HEK293 (cell line): ENCODE data around the gene CNTN4.

Experiments
- REPIN1 ChIP-seq: fragments of 450-650 bp; formaldehyde crosslinking; IDR thresholded peaks from 2 replicates; pipeline ENCODE4 v1.5.1; 2017; ENCODE audit warnings: missing biosample characterization, missing genetic modification characterization, low read depth
- TCF7L2 ChIP-seq: IDR thresholded peaks from 2 replicates; pipeline ENCODE4 v1.6.1; 2011; ENCODE audit warnings: low read depth, mild to moderate bottlenecking, inconsistent platforms, low read length, moderate library complexity, borderline replicate concordance
- ZNF138 ChIP-seq: fragments of 450-650 bp; formaldehyde crosslinking; IDR thresholded peaks from 2 replicates; pipeline ENCODE4 v1.5.1; 2016; ENCODE audit warnings: missing biosample characterization, missing genetic modification characterization, borderline replicate concordance
- ZNF2 ChIP-seq: fragments of 450-650 bp; formaldehyde crosslinking; IDR thresholded peaks from 2 replicates; pipeline ENCODE4 v1.5.1; 2016; ENCODE audit warnings: missing biosample characterization, missing genetic modification characterization
- ZNF366 ChIP-seq: fragments of 450-650 bp; formaldehyde crosslinking; conservative IDR thresholded peaks from 2 replicates; pipeline ENCODE4 v1.5.1; 2016; ENCODE audit warnings: missing biosample characterization, missing genetic modification characterization
- TF ChIP-seq, protein P1 (sequence below): fragments of 450-650 bp; IDR thresholded peaks from 2 replicates; pipeline ENCODE4 v1.5.1; 2018; ENCODE audit warnings: missing biosample characterization, mild to moderate bottlenecking, missing genetic modification characterization
- TF ChIP-seq, protein P2 (sequence below): fragments of 450-650 bp; formaldehyde crosslinking; IDR thresholded peaks from 2 replicates; pipeline ENCODE4 v1.5.1; 2016; ENCODE audit warnings: missing biosample characterization, missing genetic modification characterization
- TF ChIP-seq, protein P3 (sequence below): fragments of 450-650 bp; formaldehyde crosslinking; IDR thresholded peaks from 2 replicates; pipeline ENCODE4 v1.5.1; 2017; ENCODE audit warnings: missing biosample characterization, missing genetic modification characterization
- TF ChIP-seq, protein P4 (sequence below): fragments of 450-650 bp; formaldehyde crosslinking; IDR thresholded peaks from 2 replicates; pipeline ENCODE4 v1.5.1; 2016; ENCODE audit warnings: missing biosample characterization, missing genetic modification characterization
- TF ChIP-seq, protein P5 (sequence below): fragments of 450-650 bp; formaldehyde crosslinking; conservative IDR thresholded peaks from 2 replicates; pipeline ENCODE4 v1.5.1; 2016; ENCODE audit warnings: low read depth, missing biosample characterization, missing genetic modification characterization
- TF ChIP-seq, protein P6 (sequence below): fragments of 450-650 bp; formaldehyde crosslinking; IDR thresholded peaks from 2 replicates; pipeline ENCODE4 v1.5.1; 2016; ENCODE audit warnings: missing biosample characterization, missing genetic modification characterization

DNA sequence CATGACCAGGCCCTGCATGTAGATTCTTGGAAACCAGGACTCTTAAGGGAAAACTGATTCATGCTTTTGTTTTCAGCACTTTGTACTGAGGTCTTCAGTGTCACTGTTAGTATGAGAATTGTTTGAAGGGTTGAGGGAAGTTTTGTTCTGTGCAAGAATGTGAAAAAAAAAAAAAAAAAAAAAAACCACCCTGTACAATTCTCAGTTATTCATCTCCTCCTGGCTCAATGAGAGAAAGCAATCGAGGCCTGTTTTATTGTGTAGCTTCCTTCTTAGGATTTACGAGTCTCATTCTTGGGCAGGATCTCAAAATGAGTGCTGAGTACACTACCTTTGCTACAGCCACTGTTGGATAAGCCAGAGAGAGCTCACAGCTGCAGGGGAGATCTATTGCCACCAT, 469.5 kb downstream of the CNTN4 start:
- TF ChIP-seq ZNF2 (tag by site-specific recombination) = no peak
- no peak for TF ChIP-seq ZNF366 (tag by site-specific recombination)
- no peak for TF ChIP-seq ZNF138 (tag by site-specific recombination)
- TF ChIP-seq TCF7L2 = no peak
- no peak for TF ChIP-seq REPIN1 (tag by site-specific recombination)
- TF ChIP-seq, protein P1, sequence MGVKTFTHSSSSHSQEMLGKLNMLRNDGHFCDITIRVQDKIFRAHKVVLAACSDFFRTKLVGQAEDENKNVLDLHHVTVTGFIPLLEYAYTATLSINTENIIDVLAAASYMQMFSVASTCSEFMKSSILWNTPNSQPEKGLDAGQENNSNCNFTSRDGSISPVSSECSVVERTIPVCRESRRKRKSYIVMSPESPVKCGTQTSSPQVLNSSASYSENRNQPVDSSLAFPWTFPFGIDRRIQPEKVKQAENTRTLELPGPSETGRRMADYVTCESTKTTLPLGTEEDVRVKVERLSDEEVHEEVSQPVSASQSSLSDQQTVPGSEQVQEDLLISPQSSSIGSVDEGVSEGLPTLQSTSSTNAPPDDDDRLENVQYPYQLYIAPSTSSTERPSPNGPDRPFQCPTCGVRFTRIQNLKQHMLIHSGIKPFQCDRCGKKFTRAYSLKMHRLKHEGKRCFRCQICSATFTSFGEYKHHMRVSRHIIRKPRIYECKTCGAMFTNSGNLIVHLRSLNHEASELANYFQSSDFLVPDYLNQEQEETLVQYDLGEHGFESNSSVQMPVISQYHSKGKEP (tag by site-specific recombination) = no peak
- TF ChIP-seq, protein P2, sequence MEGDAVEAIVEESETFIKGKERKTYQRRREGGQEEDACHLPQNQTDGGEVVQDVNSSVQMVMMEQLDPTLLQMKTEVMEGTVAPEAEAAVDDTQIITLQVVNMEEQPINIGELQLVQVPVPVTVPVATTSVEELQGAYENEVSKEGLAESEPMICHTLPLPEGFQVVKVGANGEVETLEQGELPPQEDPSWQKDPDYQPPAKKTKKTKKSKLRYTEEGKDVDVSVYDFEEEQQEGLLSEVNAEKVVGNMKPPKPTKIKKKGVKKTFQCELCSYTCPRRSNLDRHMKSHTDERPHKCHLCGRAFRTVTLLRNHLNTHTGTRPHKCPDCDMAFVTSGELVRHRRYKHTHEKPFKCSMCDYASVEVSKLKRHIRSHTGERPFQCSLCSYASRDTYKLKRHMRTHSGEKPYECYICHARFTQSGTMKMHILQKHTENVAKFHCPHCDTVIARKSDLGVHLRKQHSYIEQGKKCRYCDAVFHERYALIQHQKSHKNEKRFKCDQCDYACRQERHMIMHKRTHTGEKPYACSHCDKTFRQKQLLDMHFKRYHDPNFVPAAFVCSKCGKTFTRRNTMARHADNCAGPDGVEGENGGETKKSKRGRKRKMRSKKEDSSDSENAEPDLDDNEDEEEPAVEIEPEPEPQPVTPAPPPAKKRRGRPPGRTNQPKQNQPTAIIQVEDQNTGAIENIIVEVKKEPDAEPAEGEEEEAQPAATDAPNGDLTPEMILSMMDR (tag by site-specific recombination) = no peak
- TF ChIP-seq, protein P3, sequence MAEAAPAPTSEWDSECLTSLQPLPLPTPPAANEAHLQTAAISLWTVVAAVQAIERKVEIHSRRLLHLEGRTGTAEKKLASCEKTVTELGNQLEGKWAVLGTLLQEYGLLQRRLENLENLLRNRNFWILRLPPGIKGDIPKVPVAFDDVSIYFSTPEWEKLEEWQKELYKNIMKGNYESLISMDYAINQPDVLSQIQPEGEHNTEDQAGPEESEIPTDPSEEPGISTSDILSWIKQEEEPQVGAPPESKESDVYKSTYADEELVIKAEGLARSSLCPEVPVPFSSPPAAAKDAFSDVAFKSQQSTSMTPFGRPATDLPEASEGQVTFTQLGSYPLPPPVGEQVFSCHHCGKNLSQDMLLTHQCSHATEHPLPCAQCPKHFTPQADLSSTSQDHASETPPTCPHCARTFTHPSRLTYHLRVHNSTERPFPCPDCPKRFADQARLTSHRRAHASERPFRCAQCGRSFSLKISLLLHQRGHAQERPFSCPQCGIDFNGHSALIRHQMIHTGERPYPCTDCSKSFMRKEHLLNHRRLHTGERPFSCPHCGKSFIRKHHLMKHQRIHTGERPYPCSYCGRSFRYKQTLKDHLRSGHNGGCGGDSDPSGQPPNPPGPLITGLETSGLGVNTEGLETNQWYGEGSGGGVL (tag by site-specific recombination) = no peak
- TF ChIP-seq, protein P4, sequence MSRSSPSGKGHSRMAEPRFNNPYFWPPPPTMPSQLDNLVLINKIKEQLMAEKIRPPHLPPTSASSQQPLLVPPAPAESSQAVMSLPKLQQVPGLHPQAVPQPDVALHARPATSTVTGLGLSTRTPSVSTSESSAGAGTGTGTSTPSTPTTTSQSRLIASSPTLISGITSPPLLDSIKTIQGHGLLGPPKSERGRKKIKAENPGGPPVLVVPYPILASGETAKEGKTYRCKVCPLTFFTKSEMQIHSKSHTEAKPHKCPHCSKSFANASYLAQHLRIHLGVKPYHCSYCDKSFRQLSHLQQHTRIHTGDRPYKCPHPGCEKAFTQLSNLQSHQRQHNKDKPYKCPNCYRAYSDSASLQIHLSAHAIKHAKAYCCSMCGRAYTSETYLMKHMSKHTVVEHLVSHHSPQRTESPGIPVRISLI (tag by site-specific recombination) = no peak
- TF ChIP-seq, protein P5, sequence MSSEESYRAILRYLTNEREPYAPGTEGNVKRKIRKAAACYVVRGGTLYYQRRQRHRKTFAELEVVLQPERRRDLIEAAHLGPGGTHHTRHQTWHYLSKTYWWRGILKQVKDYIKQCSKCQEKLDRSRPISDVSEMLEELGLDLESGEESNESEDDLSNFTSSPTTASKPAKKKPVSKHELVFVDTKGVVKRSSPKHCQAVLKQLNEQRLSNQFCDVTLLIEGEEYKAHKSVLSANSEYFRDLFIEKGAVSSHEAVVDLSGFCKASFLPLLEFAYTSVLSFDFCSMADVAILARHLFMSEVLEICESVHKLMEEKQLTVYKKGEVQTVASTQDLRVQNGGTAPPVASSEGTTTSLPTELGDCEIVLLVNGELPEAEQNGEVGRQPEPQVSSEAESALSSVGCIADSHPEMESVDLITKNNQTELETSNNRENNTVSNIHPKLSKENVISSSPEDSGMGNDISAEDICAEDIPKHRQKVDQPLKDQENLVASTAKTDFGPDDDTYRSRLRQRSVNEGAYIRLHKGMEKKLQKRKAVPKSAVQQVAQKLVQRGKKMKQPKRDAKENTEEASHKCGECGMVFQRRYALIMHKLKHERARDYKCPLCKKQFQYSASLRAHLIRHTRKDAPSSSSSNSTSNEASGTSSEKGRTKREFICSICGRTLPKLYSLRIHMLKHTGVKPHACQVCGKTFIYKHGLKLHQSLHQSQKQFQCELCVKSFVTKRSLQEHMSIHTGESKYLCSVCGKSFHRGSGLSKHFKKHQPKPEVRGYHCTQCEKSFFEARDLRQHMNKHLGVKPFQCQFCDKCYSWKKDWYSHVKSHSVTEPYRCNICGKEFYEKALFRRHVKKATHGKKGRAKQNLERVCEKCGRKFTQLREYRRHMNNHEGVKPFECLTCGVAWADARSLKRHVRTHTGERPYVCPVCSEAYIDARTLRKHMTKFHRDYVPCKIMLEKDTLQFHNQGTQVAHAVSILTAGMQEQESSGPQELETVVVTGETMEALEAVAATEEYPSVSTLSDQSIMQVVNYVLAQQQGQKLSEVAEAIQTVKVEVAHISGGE (tag by site-specific recombination) = no peak
- TF ChIP-seq, protein P6, sequence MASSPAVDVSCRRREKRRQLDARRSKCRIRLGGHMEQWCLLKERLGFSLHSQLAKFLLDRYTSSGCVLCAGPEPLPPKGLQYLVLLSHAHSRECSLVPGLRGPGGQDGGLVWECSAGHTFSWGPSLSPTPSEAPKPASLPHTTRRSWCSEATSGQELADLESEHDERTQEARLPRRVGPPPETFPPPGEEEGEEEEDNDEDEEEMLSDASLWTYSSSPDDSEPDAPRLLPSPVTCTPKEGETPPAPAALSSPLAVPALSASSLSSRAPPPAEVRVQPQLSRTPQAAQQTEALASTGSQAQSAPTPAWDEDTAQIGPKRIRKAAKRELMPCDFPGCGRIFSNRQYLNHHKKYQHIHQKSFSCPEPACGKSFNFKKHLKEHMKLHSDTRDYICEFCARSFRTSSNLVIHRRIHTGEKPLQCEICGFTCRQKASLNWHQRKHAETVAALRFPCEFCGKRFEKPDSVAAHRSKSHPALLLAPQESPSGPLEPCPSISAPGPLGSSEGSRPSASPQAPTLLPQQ (tag by site-specific recombination) = no peak
